Astrocyte of the spinal cord (primary cell): ENCODE measurements around the gene MITF.

Experiments used
- DNase-seq: peaks from one replicate; pipeline ENCODE4 v3.0.0; 2011; ENCODE audit warnings: low read depth, low spot score
- H3K4me3 ChIP-seq: 2 replicates; pipeline ENCODE4 v1.5.1; 2011; ENCODE audit warnings: low read depth, mild to moderate bottlenecking, low read length, moderate library complexity
- CTCF ChIP-seq: IDR thresholded peaks from 2 replicates; pipeline ENCODE4 v1.5.1; 2012; ENCODE audit warnings: low read depth, mild to moderate bottlenecking, low read length, inconsistent platforms
- in situ Hi-C: cut with HindIII; loops from 2 replicates; pipeline ENCODE4 v1.10.0; 2017; ENCODE audit warnings: low sequenced_read_pairs

Gene MITF

GRCh38 chr3:69880069-69880640 is 140.9 kb downstream of the MITF start:
- no peak for TF ChIP-seq CTCF
- no peak for DNase-seq
- no peak overlapping the region for H3K4me3 ChIP-seq
- in situ Hi-C loops: no loop called here

GRCh38 chr3:69881051-69881450 is 141.8 kb downstream of the MITF start:
- in situ Hi-C loops: no loop called here
- no peak for DNase-seq
- no peak for TF ChIP-seq CTCF
- no peak overlapping the region for H3K4me3 ChIP-seq

GRCh38 chr3:69881756-69882428 is 142.6 kb downstream of the MITF start:
- no peak for DNase-seq
- no peak for TF ChIP-seq CTCF
- no peak overlapping the region for H3K4me3 ChIP-seq
- in situ Hi-C loops: no loop called here

GRCh38 chr3:69882560-69882959 is 143.3 kb downstream of the MITF start:
- DNase-seq: no peak
- TF ChIP-seq CTCF: no peak
- in situ Hi-C loops: no loop called here
- no peak overlapping the region for H3K4me3 ChIP-seq

GRCh38 chr3:69888040-69888942 is 149.0 kb downstream of the MITF start:
- in situ Hi-C loops: no loop called here
- DNase-seq: no peak
- H3K4me3 ChIP-seq: no peak overlapping the region
- no peak for TF ChIP-seq CTCF

GRCh38 chr3:69888943-69889315 is 149.7 kb downstream of the MITF start:
- no peak overlapping the region for H3K4me3 ChIP-seq
- no peak for DNase-seq
- TF ChIP-seq CTCF: no peak
- in situ Hi-C loops: no loop called here
